Testis (tissue), 3 donors: ENCODE results near the gene C19orf33. TPM values are rescaled to one million over a fixed set of nuclear protein-coding genes. Genes with fewer than 3 reads are reported as not detected.

Experiments used
- DNase-seq: peaks from one replicate; pipeline ENCODE4 v3.0.0-alpha.2; 2019
- H3K27ac ChIP-seq, 2 donors: fragments of 200-600 bp; sonication (generic); one replicate each; pipeline ENCODE4 v1.5.1; 2019
- H3K27me3 ChIP-seq: fragments of 200-600 bp; sonication (generic); one replicate; pipeline ENCODE4 v1.5.1; 2019
- H3K36me3 ChIP-seq: fragments of 200-600 bp; sonication (generic); one replicate; pipeline ENCODE4 v1.5.1; 2017; ENCODE audit warnings: low read depth; ENCODE audit errors: missing control alignments
- H3K4me1 ChIP-seq: fragments of 200-600 bp; sonication (generic); one replicate; pipeline ENCODE4 v1.5.1; 2019
- H3K4me3 ChIP-seq, 2 donors: fragments of 200-600 bp; sonication (generic); one replicate each; pipeline ENCODE4 v1.5.1; 2017 to 2019
- H3K9me3 ChIP-seq: fragments of 200-600 bp; sonication (generic); one replicate; pipeline ENCODE4 v1.5.1; 2017
- CTCF ChIP-seq, 3 experiments: fragments of 450-650 bp in 2 of 3; fragments of 200-600 bp in 1 of 3; sonication (generic) in 1 of 3; IDR thresholded peaks; one replicate each; pipeline ENCODE4 v1.5.1; 2016 to 2019; ENCODE audit warnings: antibody characterized with exemption in 3 of 3, mild to moderate bottlenecking in 2 of 3, moderate library complexity in 1 of 3
- POLR2A ChIP-seq: fragments of 450-650 bp; IDR thresholded peaks from one replicate; pipeline ENCODE4 v1.6.1; 2017; ENCODE audit warnings: antibody characterized with exemption, mild to moderate bottlenecking, moderate library complexity
- WGBS, 2 donors: methylation state at CpG; one replicate each; pipeline ENCODE4 v1.1.5; 2018; 5-methylcytosine and 5-hydroxymethylcytosine counted together
- intact Hi-C: fragments of 100-400 bp; cut with DNase I; formaldehyde crosslinking; loops from one replicate; pipeline ENCODE4 v1.15.1; 2023; ENCODE audit warnings: low total_unique reads
- polyA plus RNA-seq: library from polyadenylated mRNA; stranded (reverse); fragments of 350-450 nt; fragmentation: Illumina TruSeq; extraction: RNeasy Lipid Tissue Mini Kit (QIAGEN cat#74804); gene quantifications from one replicate; pipeline ENCODE4 v1.2.3, GENCODE V29; 2014; ENCODE audit warnings: low read depth, low replicate concordance; ENCODE audit not compliant: insufficient read depth
- total RNA-seq, 2 donors: library from RNA; depleted of rRNA; stranded (reverse); fragments of >200 nt; gene quantifications; one replicate each; pipeline ENCODE4 v1.2.3, GENCODE V29; 2016

The C19orf33 gene
- total and polyA plus RNA-seq, 3 donors from 2014 or later, result 1.1 to 7.9 (median 1.7) TPM

- Histone ChIP-seq H3K36me3 (no peaks in the 10 kb centered on the region), H3K27me3 (no peaks in the 10 kb centered on the region), H3K9me3 (no peaks in the 10 kb centered on the region), H3K27ac (no peak overlapping the region), H3K4me1 (peaks cover 6% of the 10 kb centered on the region), H3K4me3 (no peak overlapping the region)
- 72 to 84% methylated on average over 2 of the region's 2 CpGs for WGBS, 2 donors
- TF ChIP-seq POLR2A (no peak), CTCF (IDR thresholded peaks at IDR 0.05) (no peak)
- no peak for DNase-seq
- intact Hi-C loops, result no loop called here
Observed at GRCh38 chr19:38273499-38273898, 30.6 kb upstream of the C19orf33 start.

DNA sequence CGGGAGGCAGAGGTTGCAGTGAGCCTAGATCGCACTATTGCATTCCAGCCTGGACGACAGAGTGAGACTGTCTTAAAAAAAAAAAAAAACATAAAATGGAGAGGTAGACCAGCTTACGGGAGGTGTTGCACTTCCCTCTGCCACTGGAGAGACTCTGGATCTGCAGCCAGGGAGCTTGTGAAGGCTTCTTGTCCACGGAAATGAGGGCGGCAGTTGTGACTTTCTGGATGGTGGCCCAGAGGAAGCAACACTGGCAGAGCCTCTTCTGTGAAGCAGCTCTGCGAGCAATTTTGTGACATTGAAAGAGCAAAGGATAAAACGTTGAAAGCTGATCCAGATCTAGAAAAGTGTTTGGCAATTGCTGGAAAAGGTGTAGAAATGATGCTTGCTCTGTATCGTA lies 29.3 kb upstream of the C19orf33 start:
- Histone ChIP-seq H3K4me3 (no peak overlapping the region), H3K27ac (no peak overlapping the region), H3K4me1 (peaks cover 8% of the 10 kb centered on the region), H3K9me3 (no peaks in the 10 kb centered on the region), H3K36me3 (no peaks in the 10 kb centered on the region), H3K27me3 (no peaks in the 10 kb centered on the region)
- DNase-seq, result peak; percentile 45
- 41 to 58% methylated on average over 9 of the region's 9 CpGs for WGBS, 2 donors
- intact Hi-C loops, result no loop called here
- TF ChIP-seq POLR2A (no peak), CTCF (IDR thresholded peaks at IDR 0.05) (no peak)

DNA sequence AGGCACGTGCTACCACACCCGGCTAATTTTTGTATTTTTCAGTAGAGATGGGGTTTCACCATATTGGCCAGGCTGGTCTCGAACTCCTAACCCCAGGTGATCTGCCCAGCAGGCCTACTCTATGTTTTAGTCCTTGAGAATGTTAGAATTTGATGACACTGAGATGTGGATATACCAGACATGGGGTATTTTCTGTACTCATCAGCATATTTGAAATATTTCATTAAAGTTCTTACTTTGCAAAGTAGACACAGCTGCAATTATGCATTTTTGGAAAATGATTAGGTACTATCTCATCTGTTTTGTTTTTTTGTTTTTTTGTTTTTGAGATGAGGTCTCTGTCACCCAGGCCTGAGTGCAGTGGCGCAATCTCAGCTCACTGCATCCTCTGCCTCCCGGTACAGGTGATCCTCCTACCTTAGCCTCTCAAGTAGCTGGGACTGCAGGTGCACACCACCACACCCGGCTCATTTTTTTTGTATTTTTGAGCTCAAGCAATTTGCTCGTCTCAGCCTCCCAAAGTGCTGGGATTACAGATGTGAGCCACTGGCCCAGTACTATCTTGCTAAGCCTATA lies 27.0 kb upstream of the C19orf33 start:
- intact Hi-C loops, result no loop called here
- 89 to 90% methylated on average over 7 of the region's 7 CpGs for WGBS, 2 donors

DNA sequence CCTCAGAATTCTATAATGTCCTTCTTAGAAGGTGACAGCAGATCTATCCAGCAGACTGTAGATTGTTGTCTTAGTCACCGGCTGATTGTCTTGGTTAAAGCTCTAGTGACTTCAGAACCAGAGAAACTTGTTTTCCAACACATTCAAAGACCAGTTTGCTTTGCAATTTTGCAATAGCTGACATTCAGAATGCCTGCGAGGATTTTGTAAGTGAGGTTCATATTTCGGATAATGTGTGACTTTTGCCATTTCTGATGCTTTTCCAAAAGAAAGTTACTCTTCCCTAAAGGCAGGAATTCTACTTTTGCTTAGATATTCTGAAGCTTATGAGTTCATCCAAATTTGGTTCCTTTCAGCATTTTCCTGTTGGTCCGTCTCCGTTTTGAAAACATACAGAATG lies 26.5 kb upstream of the C19orf33 start:
- Histone ChIP-seq H3K36me3 (no peaks in the 10 kb centered on the region), H3K27me3 (no peaks in the 10 kb centered on the region), H3K9me3 (no peaks in the 10 kb centered on the region), H3K4me1 (peaks cover 8% of the 10 kb centered on the region), H3K4me3 (no peak overlapping the region), H3K27ac (peak overlapping the region in 1 of 2 donors; percentile 71)
- intact Hi-C loops, result no loop called here
- TF ChIP-seq CTCF (IDR thresholded peaks at IDR 0.05) (no peak), POLR2A (no peak)
- WGBS, 2 donors, result 38 to 57% methylated on average over 5 of the region's 5 CpGs
- DNase-seq, result no peak

More for the DNA sequence above, 27.0 kb upstream of the C19orf33 start:
- Histone ChIP-seq H3K9me3 (no peaks in the 10 kb centered on the region), H3K4me1 (peaks cover 8% of the 10 kb centered on the region), H3K27me3 (no peaks in the 10 kb centered on the region), H3K27ac (peak overlapping the region in 1 of 2 donors; percentile 71), H3K36me3 (no peaks in the 10 kb centered on the region), H3K4me3 (no peak overlapping the region)
- TF ChIP-seq POLR2A (no peak), CTCF (IDR thresholded peaks at IDR 0.05) (no peak)
- DNase-seq, result no peak
